HL-60 (cell line): Measurements from ENCODE around the gene HS3ST4.

Experiments used
- CTCF ChIP-seq: IDR thresholded peaks from one replicate; pipeline ENCODE4 v1.5.1; 2011; ENCODE audit warnings: low read length, control low read depth, inconsistent platforms; ENCODE audit not compliant: insufficient read depth
- POLR2AphosphoS5 ChIP-seq: IDR thresholded peaks from 2 replicates; pipeline ENCODE4 v1.6.1; 2012; ENCODE audit warnings: low read depth
- REST ChIP-seq: IDR thresholded peaks from 2 replicates; pipeline ENCODE4 v1.6.1; 2012; ENCODE audit warnings: low read depth; ENCODE audit not compliant: insufficient replicate concordance

- TF ChIP-seq REST: no peak
- TF ChIP-seq CTCF: no peak
- TF ChIP-seq POLR2AphosphoS5: no peak
These were observed 162.4 kb downstream of the HS3ST4 start for GRCh38 chr16:25854141-25854540.
